Fibroblast of the conjunctiva (primary cell): ENCODE data around the gene MCOLN1.
"Not testable (repeated sequence)": the region's sequence is repeated elsewhere in the genome, so short reads cannot be mapped to it uniquely, and the experiment has no call there.

Experiments
- DNase-seq: peaks from one replicate; pipeline ENCODE4 v3.0.0-alpha.2; 2010; ENCODE audit warnings: low read depth

MCOLN1 gene

GRCh38 chr19:7524992-7525739 lies 2.7 kb downstream of the MCOLN1 start:
- no peak for DNase-seq

DNA sequence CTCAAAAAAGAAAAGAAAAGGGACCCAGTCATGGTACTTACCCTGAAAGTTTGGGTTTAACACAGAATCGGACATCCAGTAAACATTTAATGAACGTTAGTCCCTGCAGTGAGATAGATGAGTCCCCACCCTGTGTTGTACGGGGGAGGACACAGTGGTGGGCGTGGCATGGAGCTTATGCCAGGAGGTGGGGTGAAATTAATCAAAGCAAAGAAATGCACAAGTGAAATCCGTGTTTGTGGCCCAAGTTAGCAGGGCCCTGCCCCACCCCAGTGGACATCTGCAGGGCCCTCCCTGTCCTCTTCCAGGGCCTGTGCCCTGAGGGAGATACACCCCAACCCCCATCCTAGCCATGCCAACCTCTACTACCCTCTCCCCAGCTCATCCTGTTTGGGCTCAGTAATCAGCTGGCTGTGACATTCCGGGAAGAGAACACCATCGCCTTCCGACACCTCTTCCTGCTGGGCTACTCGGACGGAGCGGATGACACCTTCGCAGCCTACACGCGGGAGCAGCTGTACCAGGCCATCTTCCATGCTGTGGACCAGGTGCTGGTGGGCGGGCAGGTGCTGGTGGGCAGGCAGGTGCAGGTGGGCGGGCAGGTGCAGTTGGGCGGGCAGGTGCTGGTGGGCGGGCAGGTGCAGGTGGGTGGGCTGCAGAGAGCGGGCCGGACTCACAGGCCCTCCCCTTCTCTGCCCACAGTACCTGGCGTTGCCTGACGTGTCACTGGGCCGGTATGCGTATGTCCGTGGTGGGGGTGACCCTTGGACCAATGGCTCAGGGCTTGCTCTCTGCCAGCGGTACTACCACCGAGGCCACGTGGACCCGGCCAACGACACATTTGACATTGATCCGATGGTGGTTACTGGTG lies 3.9 kb downstream of the MCOLN1 start:
- no peak for DNase-seq

DNA sequence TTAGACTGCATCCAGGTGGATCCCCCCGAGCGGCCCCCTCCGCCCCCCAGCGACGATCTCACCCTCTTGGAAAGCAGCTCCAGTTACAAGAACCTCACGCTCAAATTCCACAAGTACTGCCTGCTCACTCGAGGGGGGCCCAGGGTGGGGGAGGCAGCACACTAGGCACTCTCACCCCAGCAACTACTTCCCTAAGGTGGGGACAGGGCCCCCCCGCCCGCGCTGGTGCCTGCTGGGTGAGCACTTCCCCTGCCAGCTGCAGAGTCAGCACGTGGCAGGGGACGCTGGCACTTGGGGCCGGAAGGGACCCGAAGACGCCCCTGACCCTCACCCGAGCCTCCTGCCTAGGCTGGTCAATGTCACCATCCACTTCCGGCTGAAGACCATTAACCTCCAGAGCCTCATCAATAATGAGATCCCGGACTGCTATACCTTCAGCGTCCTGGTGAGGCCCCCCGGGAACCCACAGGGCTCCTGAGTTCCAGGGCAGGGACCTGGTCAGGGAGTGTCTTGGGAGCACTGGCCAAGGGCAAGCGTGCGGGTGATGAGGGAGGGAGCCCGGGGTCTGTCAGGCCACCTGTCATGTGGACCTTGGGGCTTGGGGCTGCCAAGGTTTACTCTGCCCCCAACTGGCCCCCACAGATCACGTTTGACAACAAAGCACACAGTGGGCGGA lies 5.2 kb downstream of the MCOLN1 start:
- no peak for DNase-seq

- DNase-seq: no peak
Measured at GRCh38 chr19:7528192-7528519, 5.7 kb downstream of the MCOLN1 start.

DNA sequence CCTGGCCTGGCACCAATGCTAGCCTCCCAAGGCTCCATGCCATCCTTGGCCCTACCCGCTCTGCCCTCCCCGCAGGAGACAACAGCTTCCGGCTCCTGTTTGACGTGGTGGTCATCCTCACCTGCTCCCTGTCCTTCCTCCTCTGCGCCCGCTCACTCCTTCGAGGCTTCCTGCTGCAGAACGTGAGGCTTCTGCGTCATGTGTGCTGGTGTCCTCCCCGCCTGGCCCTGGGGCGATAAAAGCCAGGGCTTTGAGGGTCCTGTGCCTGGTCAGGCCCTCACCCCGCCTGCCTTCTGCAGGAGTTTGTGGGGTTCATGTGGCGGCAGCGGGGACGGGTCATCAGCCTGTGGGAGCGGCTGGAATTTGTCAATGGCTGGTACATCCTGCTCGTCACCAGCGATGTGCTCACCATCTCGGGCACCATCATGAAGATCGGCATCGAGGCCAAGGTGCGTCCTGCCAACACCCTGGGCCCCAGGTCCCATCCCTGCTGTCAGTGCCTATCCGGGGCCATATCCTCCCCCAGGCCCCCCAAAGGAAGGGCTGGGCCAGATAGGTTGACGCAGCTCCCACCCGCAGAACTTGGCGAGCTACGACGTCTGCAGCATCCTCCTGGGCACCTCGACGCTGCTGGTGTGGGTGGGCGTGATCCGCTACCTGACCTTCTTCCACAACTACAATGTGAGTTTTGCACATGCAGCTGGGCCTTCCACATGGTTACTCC lies 6.3 kb downstream of the MCOLN1 start:
- DNase-seq: no peak

- DNase-seq: no peak
Measured at GRCh38 chr19:7529246-7529600, 6.8 kb downstream of the MCOLN1 start.

- DNase-seq: no peak
Measured at GRCh38 chr19:7529610-7530490, 7.4 kb downstream of the MCOLN1 start.

DNA sequence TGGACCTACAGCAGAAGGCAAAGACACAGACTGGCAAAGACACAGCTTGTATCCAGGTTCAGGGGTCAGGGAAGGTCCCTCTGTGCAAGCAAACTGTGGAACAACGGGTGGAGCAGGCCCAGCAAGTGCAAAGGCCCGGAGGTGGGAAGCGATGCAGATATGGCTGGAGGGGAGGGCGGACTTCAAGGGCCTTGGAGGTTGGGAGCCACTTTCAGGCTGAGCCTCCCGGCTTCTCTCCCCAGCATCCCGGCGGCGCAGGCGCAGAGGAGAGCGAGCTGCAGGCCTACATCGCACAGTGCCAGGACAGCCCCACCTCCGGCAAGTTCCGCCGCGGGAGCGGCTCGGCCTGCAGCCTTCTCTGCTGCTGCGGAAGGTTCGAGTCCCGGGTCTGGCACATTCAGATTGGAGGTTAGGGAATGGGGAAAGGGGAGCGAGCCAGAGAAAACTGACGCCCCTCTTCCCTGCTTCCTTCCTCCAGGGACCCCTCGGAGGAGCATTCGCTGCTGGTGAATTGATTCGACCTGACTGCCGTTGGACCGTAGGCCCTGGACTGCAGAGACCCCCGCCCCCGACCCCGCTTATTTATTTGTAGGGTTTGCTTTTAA lies 11.0 kb downstream of the MCOLN1 start:
- peak; percentile 36 for DNase-seq

DNA sequence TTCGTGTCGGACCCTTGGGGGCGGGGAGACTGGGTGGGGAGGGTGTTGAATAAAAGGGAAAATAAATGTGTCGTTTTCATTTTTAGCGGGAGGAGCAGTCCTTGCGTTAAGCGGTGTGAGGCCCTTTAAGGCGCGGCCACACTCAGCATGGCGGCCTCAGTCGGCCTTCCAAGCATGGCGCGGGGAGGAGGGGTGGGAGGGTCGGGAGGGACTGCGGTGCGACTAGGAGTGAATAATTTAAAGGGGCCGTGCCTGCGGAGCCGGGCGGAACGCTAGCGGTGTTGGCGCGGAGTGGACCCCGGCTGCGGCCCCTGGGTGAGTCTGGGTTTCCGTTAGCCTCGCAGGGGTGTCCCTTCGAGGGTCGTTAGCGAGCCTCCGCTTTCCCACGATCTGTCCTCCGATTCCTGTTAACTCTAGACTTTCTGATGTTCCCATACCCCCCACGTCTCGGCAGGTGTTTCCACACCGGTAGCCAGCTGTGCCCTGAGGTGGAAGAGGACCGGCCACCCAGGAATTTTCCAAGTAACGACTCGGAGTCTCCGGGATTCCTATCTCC lies 11.6 kb downstream of the MCOLN1 start:
- DNase-seq: peak; percentile 81

DNA sequence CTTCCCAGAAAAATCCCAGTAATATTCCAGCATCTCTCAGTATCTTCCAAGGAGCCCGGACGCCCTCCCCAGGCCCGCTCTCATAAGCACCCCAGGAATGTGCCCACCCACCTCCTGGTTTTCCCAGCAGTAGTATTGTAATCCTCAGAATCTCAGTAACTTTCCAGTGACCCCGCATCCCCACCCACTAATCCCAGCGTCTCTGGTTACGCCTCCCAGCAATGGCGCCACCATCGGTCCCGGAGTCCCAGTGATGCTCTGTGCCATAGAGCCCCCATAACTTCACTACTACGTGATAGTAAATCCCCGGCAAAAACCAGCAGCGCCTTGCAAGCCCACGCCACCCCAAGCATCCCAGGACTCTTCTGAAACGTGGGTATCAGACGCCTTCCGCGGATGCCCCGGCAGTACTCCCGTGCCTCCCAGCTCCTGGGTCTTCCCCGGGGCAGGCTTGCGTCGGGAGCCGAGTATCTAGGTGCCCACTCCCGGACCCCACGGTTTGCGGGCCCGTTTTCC lies 12.2 kb downstream of the MCOLN1 start:
- peak; percentile 41 for DNase-seq

DNA sequence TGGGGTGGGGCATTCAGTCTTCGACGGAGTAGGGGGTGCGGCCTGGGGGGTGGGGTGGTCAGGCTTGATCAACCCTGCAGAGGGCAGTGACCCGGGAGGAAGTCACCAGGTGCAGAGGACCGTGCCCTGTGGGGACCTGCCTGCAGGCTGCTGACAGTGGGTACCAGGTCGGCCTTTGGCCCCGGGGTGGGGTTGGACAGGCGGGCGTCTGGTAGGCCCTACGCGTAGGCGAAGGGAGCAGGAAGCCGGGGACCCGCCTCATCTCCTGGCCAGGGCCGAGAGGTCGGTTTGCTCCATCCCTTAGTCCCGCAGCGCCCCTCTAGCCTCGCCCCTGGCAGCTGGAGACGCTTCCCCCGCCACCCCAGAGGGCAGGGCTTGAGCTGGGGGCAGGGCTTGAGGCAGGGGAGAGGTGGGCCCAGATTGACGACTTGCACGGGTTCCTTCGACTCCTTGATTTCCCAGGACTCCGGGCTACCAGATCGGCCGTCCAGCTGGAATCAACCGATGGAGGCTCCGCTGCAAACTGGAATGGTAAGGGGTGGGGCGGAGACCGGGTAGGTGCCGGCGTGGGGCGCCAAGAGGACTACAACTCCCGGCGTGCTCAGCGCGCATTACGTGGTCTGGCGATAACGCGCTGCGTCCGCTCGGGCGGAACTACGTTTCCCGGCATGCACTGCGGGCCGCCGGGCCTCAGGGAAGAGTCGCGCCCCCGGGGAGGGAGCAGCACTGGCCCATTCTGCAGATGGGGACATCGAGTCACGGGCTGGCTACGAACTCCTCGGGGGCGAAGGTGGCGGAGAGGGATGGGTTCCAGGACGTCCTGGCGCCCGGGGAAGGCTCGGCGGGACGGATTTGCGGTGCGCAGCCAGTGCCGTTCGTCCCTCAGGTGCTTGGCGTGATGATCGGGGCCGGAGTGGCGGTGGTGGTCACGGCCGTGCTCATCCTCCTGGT lies 12.9 kb downstream of the MCOLN1 start, which contains the start of gene PNPLA6:
TSS of gene PNPLA6 (plus strand) at position 671 of the 951 bp plus-strand sequence. CDS start at position 743, 72 bp downstream.
- DNase-seq: peak; percentile 88

DNA sequence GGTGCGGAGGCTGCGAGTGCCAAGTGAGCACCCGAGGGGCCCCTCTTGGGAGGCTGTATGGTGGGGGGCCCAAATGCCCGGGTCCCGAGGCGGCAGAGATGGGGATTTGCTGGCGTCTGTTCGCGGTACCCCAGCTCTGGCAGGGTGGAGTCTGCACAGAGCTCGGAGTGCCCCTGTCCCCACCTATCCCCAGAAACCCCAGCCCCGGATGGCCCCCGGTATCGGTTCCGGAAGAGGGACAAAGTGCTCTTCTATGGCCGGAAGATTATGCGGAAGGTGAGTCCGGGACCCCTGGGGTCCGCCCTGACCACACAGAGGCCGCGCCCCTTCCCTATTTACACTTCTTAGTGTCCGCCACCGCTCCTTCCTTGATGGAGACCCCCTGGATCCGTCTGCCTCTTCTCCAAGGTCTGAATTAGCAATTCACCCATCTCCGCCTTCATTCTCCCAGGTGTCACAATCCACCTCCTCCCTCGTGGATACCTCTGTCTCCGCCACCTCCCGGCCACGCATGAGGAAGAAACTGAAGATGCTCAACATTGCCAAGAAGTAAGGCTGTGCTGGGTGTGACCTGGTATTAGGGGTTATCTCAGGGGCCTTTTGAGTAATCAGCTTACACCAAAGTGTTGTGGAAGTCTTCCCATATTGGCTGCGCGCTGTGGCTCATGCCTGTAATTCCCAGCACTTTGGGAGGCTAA lies 13.7 kb downstream of the MCOLN1 start:
- DNase-seq: no peak

GRCh38 chr19:7538990-7539389 lies 16.6 kb downstream of the MCOLN1 start:
- DNase-seq: not testable (repeated sequence)

DNA sequence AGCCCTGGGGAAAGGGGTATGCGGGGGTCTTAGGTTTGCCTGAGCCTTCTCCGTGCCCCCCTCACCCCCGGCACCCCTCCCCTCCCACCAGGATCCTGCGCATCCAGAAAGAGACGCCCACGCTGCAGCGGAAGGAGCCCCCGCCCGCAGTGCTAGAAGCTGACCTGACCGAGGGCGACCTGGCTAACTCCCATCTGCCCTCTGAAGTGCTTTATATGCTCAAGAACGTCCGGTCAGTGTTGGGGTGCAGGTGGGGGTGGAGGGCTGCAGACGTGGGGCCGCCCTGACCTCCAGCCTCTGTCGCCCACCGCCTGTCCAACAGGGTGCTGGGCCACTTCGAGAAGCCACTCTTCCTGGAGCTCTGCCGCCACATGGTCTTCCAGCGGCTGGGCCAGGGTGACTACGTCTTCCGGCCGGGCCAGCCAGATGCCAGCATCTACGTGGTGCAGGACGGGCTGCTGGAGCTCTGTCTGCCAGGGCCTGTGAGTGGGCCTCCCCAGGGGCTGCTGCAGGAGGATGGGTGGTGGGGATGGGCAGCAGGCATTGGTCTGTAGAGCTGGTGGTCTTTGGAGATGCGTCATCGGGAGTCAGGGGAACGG lies 17.5 kb downstream of the MCOLN1 start:
- no peak for DNase-seq

GRCh38 chr19:7540761-7541474 lies 18.5 kb downstream of the MCOLN1 start:
- no peak for DNase-seq

- no peak for DNase-seq
Measured at GRCh38 chr19:7541475-7541824, 19.0 kb downstream of the MCOLN1 start.

- DNase-seq: no peak
Measured at GRCh38 chr19:7541828-7542443, 19.5 kb downstream of the MCOLN1 start.
